GM12878 (cell line): ENCODE data around the gene SMPD3. TPM values are rescaled to one million over a fixed set of nuclear protein-coding genes. Genes with fewer than 3 reads are reported as not detected.
A peak's percentile ranks its signal among the peaks of the same experiment; 100 is the strongest.

Experiments
- ATAC-seq: fragments of 200-7000 bp; cut with Tn5 transposase; 3 replicates; pipeline ENCODE4 v1.9.1; 2020; ENCODE audit warnings: mild to moderate bottlenecking, moderate library complexity
- BruUV-seq: library from RNA; stranded (reverse); fragments of 400-500 nt; replicated peaks from 2 replicates; lab custom pipeline; 2021; lab: Mats Ljungman, UMichigan
- CTCF ChIA-PET: fragments of 300-600 bp; sonication (Branson Sonifier 250); formaldehyde crosslinking; extraction: SDS; loops from one replicate; lab custom pipeline; 2021; ENCODE audit warnings: inconsistent platforms; lab: Yijun Ruan, JAX
- POLR2A ChIA-PET: fragments of 350-600 bp; formaldehyde crosslinking; extraction: SDS; loops from one replicate; lab custom pipeline; 2021; ENCODE audit warnings: inconsistent platforms; lab: Charles Lee
- RAD21 ChIA-PET: fragments of 300-600 bp; sonication (Branson Sonifier 250); formaldehyde crosslinking; loops from one replicate; lab custom pipeline; 2023; ENCODE audit warnings: antibody characterized with exemption; ENCODE audit not compliant: unreplicated experiment; lab: Charles Lee
- SMC1A ChIA-PET: fragments of 300-600 bp; sonication (Branson Sonifier 250); formaldehyde crosslinking; loops from one replicate; lab custom pipeline; 2023; ENCODE audit not compliant: unreplicated experiment, uncharacterized antibody; lab: Charles Lee
- DNase-seq: peaks from one replicate; pipeline ENCODE4 v3.0.0-alpha.2; 2011; ENCODE audit warnings: low read depth, low spot score
- FAIRE-seq: peaks from 3 replicates; lab custom pipeline; 2011; peaks lifted over from hg19 to GRCh38; lab: Jason Lieb, UNC
- H2AFZ ChIP-seq: 2 replicates; pipeline ENCODE4 v1.6.0; 2011; ENCODE audit warnings: low read depth, low read length, control low read depth; ENCODE audit not compliant: control insufficient read depth
- H3K27ac ChIP-seq: 2 replicates; pipeline ENCODE4 v1.5.1; 2011; ENCODE audit warnings: control low read depth; ENCODE audit not compliant: control insufficient read depth, insufficient read depth
- H3K27me3 ChIP-seq, 2 experiments: replicated peaks in 1 of 2; 2 replicates each; pipeline versions ENCODE4 v1.6.0 to v1.6.1; 2011; ENCODE audit warnings: low read length in 1 of 2; ENCODE audit not compliant: control insufficient read depth in 2 of 2, insufficient read depth in 2 of 2
- H3K36me3 ChIP-seq, 2 experiments: 2 replicates each; pipeline ENCODE4 v1.5.1; 2011; ENCODE audit warnings: low read length in 1 of 2; ENCODE audit not compliant: control insufficient read depth in 2 of 2, insufficient read depth in 2 of 2
- H3K4me1 ChIP-seq: 2 replicates; pipeline ENCODE4 v1.6.1; 2011; ENCODE audit warnings: mild to moderate bottlenecking, low read length, moderate library complexity, mixed read lengths; ENCODE audit not compliant: control insufficient read depth, insufficient read depth
- H3K4me2 ChIP-seq: 2 replicates; pipeline ENCODE4 v1.6.0; 2011; ENCODE audit warnings: control low read depth; ENCODE audit not compliant: control insufficient read depth, insufficient read depth
- H3K4me3 ChIP-seq: fragments of 200-600 bp; sonication (generic); 2 replicates; pipeline ENCODE4 v1.5.1; 2016
- H3K79me2 ChIP-seq: 2 replicates; pipeline ENCODE4 v1.6.0; 2011; ENCODE audit warnings: low read length; ENCODE audit not compliant: control insufficient read depth, insufficient read depth
- H3K9ac ChIP-seq: 2 replicates; pipeline ENCODE4 v1.8.0; 2011; ENCODE audit warnings: low read length, control low read depth, mixed read lengths; ENCODE audit not compliant: control insufficient read depth, insufficient read depth
- H3K9me3 ChIP-seq: replicated peaks from 3 replicates; pipeline ENCODE4 v1.5.1; 2011; ENCODE audit warnings: mild to moderate bottlenecking, low read length; ENCODE audit not compliant: control insufficient read depth, insufficient read depth
- H4K20me1 ChIP-seq: 2 replicates; pipeline ENCODE4 v1.6.0; 2011; ENCODE audit not compliant: control insufficient read depth, insufficient read depth
- BHLHE40 ChIP-seq, 2 experiments: fragments of 450-650 bp in 1 of 2; IDR thresholded peaks; 2 replicates each; pipeline ENCODE4 v1.6.1; 2011 to 2017; ENCODE audit warnings: low read depth in 2 of 2, borderline replicate concordance in 1 of 2, improper control_type of control experiment in 1 of 2, low read length in 1 of 2, mild to moderate bottlenecking in 1 of 2
- EED ChIP-seq: sonication (generic); IDR thresholded peaks from 2 replicates; pipeline ENCODE4 v1.6.1; 2016; ENCODE audit warnings: antibody characterized with exemption, low read depth
- IKZF2 ChIP-seq, 2 experiments: fragments of 450-650 bp; IDR thresholded peaks; 2 replicates each; pipeline ENCODE4 v1.6.1; 2017; ENCODE audit warnings: mild to moderate bottlenecking in 2 of 2, moderate library complexity in 2 of 2
- TCF12 ChIP-seq: IDR thresholded peaks from 2 replicates; pipeline ENCODE4 v1.6.1; 2011; ENCODE audit warnings: low read depth, mild to moderate bottlenecking, low read length
- TCF3 ChIP-seq: IDR thresholded peaks from 2 replicates; pipeline ENCODE4 v1.6.1; 2012; ENCODE audit warnings: low read depth, mild to moderate bottlenecking, low read length, borderline replicate concordance; ENCODE audit not compliant: insufficient read depth
- ZNF622 ChIP-seq: fragments of 450-650 bp; IDR thresholded peaks from 2 replicates; pipeline ENCODE4 v1.6.1; 2017; ENCODE audit warnings: mild to moderate bottlenecking, inconsistent platforms
- WGBS: methylation state at CpG from one replicate; pipeline ENCODE4 v1.1.6; 2016; ENCODE audit warnings: low lambda C conversion rate; ENCODE audit not compliant: insufficient replicate concordance, insufficient coverage; ENCODE audit errors: missing lambda C conversion rate; 5-methylcytosine and 5-hydroxymethylcytosine counted together
- in situ Hi-C: fragments of 300-500 bp; cut with MboI; formaldehyde crosslinking; loops from 9 replicates; pipeline ENCODE4 v1.14.3; 2018; ENCODE audit warnings: mixed read lengths
- intact Hi-C: fragments of 100-400 bp; cut with micrococcal nuclease; formaldehyde crosslinking; loops from one replicate; pipeline ENCODE4 v1.14.2; 2022; ENCODE audit not compliant: unreplicated experiment
- polyA plus RNA-seq, 11 experiments: library from polyadenylated mRNA; depleted of rRNA in 4 of 11; unstranded in 6 of 11; stranded (reverse) in 5 of 11; fragments of >200 nt; fragmentation: Nextera tagmentation in 4 of 11; fragmentation: Illumina TruSeq in 1 of 11; extraction: Ambion mirVana in 4 of 11; extraction: Trizol in 1 of 11; gene quantifications; 1 replicate in 1 of 11; 2 replicates in 10 of 11; pipeline versions ENCODE4 v1.2.1 to v1.2.3, GENCODE V29; 2011 to 2016; ENCODE audit warnings: inconsistent platforms in 2 of 11, missing spikeins in 2 of 11, low read depth in 1 of 11
- total RNA-seq, 4 experiments: library from RNA; depleted of rRNA in 3 of 4; stranded (reverse); fragments of >200 nt in 3 of 4; fragmentation: Illumina TruSeq in 1 of 4; extraction: Trizol in 1 of 4; gene quantifications; 2 replicates each; pipeline versions ENCODE4 v1.2.1 to v1.2.3, GENCODE V29; 2013 to 2021
- TF ChIP-seq, protein P1 (sequence below): IDR thresholded peaks from 2 replicates; pipeline ENCODE4 v1.6.1; 2011; ENCODE audit warnings: borderline replicate concordance, low read depth, mild to moderate bottlenecking, moderate library complexity, mixed read lengths, low read length; ENCODE audit not compliant: insufficient read depth; ENCODE audit errors: extremely low read length

The SMPD3 gene
- total and polyA plus RNA-seq, 10 of the 15 experiments (the other 5 are each of a cell fraction or from before 2014, with no cell fraction given), result 0.04 to 2.0 (median 1.2) TPM

DNA sequence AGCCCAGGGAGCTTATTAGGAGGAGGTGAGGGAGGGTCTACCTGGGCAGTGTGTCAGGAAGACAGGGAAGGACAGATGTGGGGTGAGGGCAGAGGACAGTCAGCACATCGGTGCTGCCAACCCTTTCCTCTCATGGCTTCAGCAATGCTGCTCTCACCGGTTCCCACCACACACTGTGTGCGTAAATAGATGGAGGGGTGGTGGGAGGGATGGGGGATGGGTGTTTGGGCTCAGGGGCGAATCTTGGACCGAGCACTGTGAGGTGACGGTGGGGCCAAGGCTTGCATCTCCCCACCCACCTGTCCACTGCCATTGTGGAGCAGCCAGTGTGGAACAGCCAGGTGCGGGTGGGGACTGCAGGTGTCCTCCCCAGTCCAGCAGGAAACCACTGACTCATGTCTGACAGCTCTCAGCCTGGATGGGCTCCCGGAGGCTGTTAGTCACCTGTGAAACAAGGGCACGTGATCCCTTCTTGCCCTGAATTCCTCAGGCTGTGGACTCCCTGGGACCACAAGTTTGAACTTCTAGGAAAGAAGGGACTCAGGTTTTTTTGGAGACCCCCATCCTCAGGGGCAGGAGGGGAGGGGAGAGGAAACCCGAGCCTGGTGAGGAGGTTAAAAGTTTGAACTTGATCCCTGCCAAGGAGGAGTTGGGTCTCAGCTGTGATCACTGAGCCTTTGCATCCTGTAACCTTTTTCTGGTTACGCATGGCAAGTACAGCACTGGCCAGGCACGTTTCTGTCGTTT lies 42.7 kb upstream of the SMPD3 start:
- Histone ChIP-seq H3K36me3 (no peaks in the 10 kb centered on the region), H3K4me2 (peak overlapping the region; percentile 71), H2AFZ (peak overlapping the region; percentile 73), H3K4me3 (0 out of 2 replicates have a peak overlapping the region, but pooled peaks have one; percentile 2), H3K79me2 (no peaks in the 10 kb centered on the region), H3K9me3 (no peaks in the 10 kb centered on the region; the same call in 1 of the 3 replicates), H3K9ac (no peak overlapping the region), H3K27ac (no peak overlapping the region), H4K20me1 (no peaks in the 10 kb centered on the region), H3K27me3 (no peaks in the 10 kb centered on the region; a peak in 1 of 4 replicates), H3K4me1 (peaks cover 13% of the 10 kb centered on the region)
- WGBS, result 22% methylated on average over 13 of the region's 13 CpGs
- BruUV-seq, result no TSS peak
- ChIA-PET RAD21 (no interaction called here), CTCF (no interaction called here), SMC1A (no interaction called here), POLR2A (interaction anchor here (0.6 kb wide), 1 partner anchor 249 kb away, joined by 5 read pairs; no protein-coding TSS in a partner anchor)
- intact Hi-C loops (no loop called here), in situ Hi-C loops (no loop called here)
- TF ChIP-seq, protein P1, sequence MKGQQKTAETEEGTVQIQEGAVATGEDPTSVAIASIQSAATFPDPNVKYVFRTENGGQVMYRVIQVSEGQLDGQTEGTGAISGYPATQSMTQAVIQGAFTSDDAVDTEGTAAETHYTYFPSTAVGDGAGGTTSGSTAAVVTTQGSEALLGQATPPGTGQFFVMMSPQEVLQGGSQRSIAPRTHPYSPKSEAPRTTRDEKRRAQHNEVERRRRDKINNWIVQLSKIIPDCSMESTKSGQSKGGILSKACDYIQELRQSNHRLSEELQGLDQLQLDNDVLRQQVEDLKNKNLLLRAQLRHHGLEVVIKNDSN, result peak; percentile 65
- TF ChIP-seq BHLHE40 (IDR thresholded peaks at IDR 0.05; ENCODE audit: borderline replicate concordance in 1 of 2, low read depth in 2 of 2, low read length in 1 of 2) (peak in 1 of 2 experiments; percentile 47; a peak in 2 of 4 replicates), TCF3 (peak; percentile 87), ZNF622 (no peak), TCF12 (peak; percentile 84), EED (peak; percentile 52; the same call in 1 of the 2 replicates), IKZF2 (IDR thresholded peaks at IDR 0.05) (no peak)
- FAIRE-seq (peak; percentile 71), DNase-seq (no peak), ATAC-seq (peak; percentile 54; the same call in 2 of the 3 replicates)
